ENCODE data around the gene POLR2I.
"Not testable (repeated sequence)": the region's sequence is repeated elsewhere in the genome, so short reads cannot be mapped to it uniquely, and the experiment has no call there.

POLR2I gene

DNA sequence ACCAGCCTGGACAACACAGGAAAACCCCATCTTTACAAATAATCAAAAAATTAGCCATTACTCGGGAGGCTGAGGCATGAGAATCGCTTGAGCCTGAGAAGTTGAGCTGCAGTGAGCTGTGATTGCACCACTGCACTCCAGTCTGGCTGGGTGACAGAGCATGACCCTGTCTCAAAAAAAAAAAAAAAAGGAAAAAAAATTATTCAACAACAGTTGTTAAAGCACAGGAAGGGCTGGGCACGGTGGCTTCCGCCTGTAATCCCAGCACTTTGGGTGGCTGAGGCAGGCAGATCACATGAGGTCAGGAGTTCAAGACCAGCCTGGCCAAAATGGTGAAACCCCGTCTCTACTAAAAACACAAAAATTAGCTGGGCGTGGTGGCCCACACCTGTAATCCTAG lies 16.5 kb upstream of the POLR2I start:
- not testable (repeated sequence) for DNase-seq

DNA sequence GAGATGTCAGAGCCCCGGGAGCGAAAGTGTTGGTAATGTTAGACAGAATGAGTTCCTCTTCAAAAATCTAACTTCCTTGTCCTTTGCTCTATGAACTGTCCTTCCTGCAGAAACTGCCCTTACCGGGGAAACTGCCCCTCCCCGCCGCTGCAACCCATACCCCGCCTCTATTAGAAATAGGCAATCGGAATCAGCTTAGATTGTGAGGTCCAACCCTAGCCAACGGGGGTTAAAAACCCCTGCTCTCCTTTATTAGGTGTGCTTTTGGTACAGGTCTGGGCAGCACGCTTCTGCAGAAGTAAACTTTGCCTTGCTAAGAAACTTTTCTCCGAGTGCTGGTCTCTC lies 13.7 kb upstream of the POLR2I start:
- DNase-seq = no peak

DNA sequence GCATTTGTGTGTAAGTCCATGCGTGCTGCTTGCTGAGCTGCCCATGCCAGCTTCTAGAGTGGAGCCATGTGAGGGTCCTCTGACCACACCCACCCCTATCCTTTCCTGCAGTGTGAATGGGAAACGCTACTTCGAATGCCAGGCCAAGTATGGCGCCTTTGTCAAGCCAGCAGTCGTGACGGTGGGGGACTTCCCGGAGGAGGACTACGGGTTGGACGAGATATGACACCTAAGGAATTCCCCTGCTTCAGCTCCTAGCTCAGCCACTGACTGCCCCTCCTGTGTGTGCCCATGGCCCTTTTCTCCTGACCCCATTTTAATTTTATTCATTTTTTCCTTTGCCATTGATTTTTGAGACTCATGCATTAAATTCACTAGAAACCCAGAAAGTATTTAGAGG lies 10.9 kb upstream of the POLR2I start:
- no peak for DNase-seq

DNA sequence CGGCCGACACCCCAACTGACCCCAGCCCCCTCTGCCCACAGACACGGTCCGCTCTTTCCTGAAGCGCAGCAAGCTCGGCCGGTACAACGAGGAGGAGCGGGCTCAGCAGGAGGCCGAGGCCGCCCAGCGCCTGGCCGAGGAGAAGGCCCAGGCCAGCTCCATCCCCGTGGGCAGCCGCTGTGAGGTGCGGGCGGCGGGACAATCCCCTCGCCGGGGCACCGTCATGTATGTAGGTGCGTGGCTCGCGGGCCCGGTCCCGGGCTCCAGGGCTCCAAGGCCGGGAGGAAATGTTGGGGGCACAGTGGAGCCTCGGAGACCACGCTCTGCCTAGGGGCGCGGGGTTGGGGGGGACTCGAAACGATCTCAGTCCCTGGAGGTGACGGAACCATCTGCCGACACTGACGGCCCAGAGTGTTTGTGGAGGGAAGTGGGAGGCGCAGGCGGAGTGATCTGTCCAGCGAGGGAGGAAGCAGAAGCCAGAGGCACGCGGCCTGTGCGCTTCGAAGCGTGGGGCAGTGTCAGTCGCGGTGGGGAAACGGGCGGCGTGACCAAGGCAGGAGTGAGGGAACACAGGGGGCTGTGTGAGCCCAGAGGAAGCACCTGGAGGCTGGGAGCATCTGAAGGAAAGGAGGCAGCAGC lies 6.9 kb upstream of the POLR2I start:
- no peak for DNase-seq

DNA sequence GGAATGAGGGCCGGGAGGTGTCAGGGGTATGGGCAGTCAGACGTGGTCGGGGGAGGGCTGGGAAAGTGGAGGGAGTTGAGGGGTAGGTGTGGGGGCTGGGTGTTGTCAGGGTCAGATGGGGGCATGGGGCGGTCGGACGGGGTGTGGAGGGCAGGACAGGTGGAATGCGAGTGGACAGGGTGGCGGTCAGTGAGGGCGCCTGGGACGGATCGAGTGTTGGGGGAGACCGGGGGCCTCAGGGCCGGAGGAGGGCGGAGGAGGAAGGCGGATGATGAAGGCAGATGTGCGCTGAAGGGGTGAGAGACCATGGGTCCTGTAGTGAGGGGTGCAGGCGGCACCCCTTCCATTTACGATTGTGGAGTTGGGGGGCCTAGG lies 6.3 kb upstream of the POLR2I start:
- no peak for DNase-seq

DNA sequence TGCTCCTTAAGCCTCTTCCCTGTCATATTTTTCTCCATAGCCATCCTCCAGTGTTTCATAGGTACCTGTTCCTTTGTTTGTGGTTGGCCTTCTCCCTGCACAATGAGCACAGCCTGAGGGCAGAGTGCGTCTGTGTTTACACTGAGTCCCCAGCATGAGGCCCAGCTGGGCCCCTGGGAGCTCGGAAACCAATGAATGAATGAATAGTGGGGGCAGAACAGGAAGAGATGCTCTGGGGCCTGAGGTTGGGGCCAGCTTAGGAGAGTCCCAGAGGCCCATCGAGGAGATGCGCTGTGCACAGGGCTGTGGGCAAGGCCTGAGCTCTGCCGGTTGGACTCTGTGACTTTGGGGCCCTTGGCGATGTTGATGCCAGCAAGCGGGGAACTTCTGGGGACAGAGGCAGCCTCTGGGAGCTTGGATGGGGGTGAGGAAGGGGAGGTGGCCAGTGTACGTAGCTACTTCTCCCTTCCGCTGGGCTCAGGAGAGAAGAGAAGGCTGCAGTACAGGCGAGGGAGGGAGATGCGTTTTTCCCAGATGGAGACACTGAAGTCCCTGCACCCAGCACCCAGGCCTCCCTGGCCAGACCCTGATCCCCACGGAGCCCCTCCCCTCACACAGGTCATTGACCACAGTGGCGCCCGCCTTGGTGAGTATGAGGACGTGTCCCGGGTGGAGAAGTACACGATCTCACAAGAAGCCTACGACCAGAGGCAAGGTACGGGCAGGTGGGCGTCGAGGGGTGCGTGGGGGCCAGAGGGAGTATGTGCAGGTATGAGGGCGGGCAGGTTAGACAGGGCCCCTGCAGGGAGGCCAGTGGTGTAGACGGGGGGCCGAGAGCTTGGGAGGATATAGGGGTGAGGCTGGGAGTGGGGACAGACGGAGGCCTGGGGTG lies 5.7 kb upstream of the POLR2I start:
- no peak for DNase-seq

DNA sequence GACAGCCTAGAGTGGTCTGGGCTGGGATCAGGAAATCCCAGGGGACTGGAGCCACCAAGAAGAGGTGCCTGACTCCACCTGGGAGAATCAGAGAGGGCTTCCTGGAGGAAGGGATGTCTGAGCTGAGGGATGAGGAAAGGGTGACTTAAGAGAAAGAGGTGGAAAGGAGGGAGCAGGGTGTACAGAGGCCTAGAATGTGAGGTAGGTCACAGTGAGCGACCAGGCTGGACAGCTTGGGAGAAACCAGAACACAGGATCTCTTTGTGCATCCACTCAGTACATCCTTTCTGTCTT lies 1.6 kb upstream of the POLR2I start:
- no peak for DNase-seq

DNA sequence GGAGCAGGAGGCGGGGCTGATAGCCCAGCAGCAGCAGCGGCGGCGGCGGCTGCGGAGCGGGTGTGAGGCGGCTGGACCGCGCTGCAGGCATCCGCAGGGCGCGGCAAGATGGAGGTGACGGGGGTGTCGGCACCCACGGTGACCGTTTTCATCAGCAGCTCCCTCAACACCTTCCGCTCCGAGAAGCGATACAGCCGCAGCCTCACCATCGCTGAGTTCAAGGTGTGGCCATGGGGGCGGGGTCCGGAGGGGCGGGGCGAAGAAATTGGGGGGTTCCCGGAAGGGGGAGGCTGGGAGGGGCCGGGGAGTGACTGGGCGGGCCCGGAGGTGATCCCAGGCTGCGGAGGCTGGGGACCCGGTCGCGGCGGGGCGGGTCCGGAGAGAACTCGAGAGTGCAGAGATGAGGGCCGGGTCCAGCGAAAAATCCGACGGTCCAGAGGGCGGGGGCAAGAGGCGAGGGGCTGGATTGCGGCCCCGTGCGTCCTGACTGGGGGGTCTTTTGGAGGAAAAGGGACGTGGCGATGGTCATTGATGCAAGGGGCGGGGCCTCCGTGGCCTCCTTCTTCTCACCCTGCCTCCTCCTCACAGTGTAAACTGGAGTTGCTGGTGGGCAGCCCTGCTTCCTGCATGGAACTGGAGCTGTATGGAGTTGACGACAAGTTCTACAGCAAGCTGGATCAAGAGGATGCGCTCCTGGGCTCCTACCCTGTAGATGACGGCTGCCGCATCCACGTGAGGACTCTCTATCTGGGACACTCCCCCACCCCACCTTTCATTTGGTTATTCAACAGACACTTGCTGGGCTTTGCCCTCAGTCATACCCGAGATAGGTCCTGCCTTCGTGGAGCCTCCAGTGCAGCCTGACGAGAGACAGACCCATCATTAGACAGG lies 1.0 kb upstream of the POLR2I start, which contains the start of gene TBCB:
Gene TBCB, plus strand, starts transcription at position 16 of the 891 bp plus-strand sequence. Its CDS starts 93 bp downstream, at position 109.
- peak; percentile 69 for DNase-seq

DNA sequence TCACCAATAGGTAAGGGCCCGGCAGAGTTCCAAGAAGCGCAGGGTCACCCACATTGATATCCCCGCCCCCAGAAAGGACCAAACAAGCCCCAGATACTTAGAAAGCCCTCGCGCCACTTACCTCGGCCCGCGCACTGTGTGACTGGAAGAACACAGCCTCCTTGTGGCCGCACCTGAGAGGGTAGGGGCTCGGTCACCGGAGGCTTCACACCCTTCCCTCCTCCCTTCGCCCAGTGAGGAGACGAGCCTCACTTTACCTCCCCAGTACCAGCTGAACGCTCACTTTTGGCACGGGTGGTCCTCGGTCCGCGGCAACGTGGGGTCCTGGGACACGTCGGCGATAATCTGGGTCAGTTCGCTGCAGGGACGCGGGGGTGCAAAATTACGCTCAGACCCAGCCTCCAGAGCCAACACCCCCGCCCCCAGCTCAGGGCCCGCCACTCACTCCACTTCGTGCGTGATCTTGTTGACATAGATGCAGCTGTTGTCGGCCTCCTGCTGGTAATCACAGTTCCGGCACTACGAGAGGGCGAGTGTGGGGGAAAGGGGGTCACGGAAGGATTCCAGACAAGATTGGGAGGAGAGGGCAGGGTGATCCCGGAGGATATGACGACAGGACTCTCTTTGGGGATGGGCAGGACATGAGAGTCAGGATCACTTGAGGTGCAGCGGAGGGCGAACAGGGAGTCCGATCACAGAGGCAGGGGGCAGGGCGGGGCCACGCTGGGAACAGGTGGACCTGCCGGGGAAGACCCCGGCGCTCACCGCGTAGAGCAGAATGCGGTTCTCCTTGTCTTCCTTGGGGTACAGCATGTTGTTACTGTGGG lies 568 bp downstream of the POLR2I start:
- DNase-seq = no peak

DNA sequence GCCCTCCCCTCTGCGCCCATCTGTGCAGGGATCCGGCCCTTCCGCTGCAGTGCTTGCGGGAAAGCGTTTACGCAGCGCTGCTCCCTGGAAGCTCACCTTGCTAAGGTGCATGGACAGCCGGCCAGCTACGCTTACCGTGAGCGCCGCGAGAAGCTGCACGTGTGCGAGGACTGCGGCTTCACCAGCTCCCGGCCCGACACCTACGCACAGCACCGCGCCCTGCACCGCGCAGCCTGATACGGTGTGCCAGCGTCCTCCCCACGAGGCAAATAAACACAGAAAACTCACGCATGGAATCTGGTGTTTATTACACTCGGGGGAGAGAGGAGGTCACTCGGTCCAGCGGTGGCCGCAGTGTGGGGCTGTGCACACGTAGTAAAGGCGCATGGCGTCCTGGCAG lies 1.2 kb downstream of the POLR2I start:
- DNase-seq = no peak

DNA sequence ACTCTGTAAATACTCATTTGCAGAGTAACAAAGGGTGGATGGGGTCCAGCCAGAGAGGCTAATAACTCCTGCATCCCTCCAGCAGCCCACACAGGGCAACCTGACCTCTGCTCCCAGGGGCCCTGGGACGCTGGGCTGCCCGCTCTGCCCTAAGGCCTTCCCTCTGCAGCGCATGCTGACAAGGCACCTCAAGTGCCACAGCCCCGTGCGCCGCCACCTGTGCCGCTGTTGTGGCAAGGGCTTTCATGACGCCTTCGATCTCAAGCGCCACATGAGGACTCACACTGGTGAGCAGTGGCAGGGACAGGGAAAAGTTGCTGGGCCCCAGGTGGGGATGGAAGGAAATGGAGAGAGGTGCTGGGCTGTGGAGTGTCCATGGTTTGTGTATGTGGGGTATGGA lies 2.0 kb downstream of the POLR2I start:
- DNase-seq = no peak

DNA sequence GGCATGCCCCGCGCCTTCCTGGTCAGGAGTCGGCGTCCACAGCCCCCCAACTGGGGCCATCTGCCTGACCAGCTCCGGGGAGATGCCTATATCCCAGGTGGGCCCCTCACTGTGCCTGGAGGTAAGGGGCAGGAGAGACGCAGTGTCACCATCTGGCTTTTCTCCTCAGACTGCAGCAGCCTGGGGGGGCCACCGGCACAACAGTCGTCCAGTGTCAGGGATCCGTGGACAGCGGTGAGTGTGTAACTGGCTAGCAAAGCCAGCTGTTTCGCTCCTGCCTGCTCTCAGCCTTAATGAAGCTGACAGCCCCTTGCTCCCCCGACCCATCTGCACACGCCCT lies 3.5 kb downstream of the POLR2I start:
- DNase-seq = no peak

DNA sequence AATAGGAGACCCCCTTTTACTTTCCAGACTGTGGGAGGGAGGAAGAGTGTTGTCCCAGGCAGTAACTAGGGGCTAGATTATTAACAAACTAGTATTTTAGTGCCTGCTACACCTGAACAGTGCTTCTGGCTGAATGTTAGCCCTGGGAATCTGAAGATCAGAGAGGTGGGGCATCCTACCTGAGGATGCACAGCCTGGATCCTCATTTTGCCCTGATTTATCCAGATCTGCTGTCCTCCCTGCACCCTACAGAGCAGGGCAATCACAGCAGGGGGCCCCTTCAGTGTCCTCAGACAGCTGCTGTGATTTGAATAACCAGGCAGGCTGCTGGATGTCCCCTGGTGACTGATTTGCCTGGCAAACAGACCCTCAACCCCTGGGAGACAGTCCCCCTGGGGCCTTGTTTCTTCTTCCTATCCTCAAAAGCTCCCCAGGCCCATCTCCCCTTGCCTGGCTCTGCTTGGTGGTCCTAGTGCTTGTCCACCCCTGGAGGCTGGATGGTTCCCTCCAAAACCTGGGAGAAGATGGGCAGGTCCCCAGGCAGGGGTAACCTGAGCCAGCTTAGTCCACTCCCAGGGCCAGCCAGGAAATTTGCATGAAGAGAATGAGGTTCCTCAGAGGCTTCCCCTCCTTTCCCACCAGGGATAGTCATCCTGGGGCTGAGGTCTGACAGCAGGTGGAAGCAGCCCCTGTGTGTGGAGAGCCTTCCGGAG lies 4.0 kb downstream of the POLR2I start, which contains the start of gene OVOL3:
Gene OVOL3, plus strand, starts transcription at position 657 of the 713 bp plus-strand sequence. CDS start 60 bp downstream, outside the sequence.
- no peak for DNase-seq

DNA sequence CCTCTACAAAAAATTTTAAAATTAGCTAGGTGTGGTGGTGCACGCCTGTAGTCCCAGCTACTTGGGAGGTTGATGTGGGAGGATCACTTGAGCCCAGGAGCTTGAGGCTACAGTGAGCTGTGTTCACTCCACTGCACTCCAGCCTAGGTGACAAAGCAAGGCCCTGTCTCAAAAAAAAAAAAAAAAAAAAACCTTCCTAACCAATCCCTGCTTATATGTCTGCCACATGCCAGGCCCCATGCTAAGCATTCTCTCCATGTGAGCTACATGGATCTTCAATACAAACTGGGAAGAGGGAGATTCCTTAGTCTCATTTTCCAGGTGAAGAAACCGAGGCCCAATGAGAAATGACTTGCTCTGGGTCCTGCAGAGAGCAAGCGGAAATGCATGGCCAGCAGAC lies 6.0 kb downstream of the POLR2I start:
- DNase-seq = no peak

DNA sequence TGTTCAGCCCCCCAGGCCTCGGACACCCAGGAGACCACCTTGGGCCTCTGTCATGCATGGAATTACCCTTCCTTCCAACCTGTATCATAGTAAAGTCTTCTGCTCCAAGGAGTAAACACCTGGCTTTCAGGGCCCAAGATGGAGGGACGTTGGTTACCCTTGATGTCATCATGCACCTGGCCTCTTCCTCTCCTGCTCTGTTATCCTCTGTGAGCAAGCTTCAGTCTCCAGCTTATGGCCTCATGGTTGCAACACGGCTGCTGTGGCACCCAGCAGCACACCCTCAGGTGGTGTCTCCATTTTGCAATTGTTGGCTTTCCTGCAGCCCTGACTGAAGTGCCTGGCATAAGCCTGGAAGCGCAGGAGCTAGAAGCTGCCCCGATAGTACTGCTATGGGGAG lies 7.7 kb downstream of the POLR2I start:
- no peak for DNase-seq

DNA sequence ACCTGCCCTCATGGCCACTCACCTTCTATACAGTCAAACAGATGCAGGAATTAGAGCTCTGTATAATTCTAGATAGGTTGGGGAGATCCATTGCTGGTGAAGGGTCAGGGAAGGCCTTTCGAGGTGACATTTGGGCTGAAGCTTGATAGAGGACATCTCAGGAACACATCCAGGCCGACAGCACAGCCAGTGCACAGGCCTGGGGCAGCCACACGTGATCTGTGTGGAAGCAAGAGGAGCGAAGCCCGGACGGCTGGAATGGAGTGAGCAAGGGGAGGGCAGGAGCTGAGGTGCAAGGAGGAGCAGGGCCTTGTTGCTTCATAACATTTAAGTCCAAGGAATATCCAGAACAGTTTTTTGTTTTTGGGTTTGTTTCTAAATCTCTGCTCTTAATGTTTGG lies 8.2 kb downstream of the POLR2I start:
- no peak for DNase-seq

DNA sequence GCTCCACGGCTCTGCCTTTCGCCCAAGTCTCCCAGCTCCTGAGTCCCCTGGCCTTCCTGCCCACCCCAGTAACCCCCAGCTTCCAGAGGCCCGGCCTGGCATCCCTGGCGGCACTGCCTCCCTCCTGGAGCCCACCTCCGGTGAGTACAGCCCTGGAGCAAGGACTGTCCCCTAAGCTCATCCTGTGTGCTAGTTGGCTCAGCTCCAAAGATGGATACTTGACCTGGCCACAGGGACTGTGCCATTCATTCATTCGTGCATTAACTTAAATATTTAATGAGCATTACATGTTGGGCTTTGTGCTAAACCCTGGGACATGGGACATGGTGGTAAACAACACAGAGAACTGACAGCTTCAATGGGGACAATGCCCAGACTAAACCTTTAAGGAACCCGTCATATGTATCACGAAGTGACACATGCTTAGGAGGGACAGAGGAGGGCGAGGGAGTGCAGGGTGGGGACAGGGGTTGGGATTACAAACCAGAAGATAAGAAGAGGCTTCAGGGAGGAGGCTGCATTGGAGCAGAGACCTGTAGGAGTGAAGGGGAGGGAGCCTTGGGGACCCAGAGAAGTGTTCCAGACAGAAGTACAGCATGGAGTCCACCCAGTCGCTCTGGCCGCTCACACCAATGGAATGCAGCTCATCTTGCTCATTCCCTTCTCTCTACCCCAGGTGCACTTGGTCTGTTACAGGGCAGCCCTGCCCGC lies 10.7 kb downstream of the POLR2I start:
- peak; percentile 1 for DNase-seq

DNA sequence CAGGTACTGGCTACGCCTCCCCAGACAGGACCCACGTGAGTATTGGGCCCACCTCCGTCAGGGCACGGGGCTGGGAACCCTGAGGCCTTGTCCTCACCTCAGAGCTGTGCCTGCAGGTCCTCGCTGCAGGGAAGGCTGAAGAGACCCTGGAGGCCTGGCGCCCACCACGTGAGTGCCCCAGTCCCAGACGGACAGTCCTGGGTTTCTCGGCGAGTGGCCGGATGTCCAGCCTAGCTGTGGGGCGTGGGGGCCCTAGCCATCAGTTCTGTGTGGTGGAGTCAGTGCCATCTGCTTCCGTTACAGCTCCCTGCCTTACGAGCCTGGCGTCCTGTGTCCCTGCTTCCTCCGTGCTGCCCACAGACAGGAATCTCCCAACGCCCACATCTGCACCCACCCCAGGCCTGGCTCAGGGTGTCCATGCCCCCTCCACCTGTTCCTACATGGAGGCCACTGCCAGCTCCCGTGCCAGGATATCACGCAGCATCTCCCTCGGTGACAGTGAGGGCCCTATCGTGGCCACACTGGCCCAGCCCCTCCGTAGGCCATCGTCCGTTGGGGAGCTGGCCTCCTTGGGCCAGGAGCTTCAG lies 11.5 kb downstream of the POLR2I start:
- no peak for DNase-seq

DNA sequence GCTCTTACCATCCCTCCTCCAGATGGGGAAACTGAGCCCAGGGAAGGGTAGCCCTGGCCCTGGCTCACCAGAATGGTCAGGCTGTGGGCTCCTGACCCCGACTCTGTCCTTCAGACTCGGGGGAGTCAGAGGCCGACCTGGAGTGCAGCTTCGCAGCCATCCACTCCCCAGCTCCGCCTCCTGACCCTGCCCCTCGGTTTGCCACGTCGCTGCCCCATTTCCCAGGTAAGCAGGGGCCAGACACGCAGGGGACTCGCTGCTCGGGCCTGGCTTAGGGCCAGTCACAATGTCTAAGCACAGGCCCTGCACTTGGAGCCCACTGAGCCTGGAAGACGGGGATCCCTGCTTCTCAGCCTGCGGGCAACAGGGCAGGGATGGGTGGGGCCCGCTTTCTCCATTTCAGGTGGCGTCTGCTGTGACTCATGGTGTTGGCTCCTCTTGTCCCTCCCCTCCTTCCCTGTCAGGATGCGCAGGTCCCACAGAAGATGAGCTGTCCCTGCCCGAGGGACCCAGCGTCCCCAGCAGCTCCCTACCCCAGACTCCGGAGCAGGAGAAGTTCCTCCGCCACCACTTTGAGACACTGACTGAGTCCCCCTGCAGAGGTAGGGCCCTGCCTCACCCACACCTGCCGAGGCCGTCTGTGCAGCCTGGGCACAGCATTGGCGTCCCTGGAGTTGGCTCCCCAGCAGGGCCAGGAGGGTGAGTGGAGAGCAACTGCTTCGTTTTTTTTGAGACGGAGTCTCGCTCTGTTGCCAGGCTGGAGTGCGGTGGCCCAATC lies 12.9 kb downstream of the POLR2I start:
- DNase-seq = no peak

DNA sequence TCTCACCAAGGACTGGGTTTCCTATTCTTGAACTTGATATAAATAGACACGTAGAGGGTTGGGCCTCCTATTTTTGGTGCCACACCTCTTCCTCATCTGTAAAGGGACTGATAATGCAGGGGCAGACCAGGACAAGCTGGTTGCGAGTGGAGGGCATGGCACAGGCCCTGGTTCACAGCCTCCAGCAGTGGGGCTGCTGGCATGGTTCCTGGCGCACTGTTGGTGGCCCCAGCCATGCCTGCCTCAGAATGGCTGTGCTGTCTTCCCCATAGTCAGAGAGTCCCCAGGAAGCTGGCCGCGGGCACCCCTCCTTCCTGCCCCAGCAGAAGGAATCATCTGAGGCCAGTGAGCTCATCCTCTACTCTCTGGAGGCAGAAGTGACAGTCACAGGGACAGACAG lies 14.2 kb downstream of the POLR2I start:
- DNase-seq = no peak

Data from kidney glomerular epithelial cell (primary cell).